Measurements from ENCODE around the gene PHF3. TPM values are rescaled to one million over a fixed set of nuclear protein-coding genes. Genes with fewer than 3 reads are reported as not detected.

PHF3 gene
- total and polyA plus RNA-seq, 2 donors (not counting 1 experiment from before 2014, with no cell fraction given) = 13.5 to 111 TPM

GRCh38 chr6:63624091-63624490 is 11.5 kb upstream of the PHF3 start:
- H4K20me1 ChIP-seq (ENCODE audit: control insufficient read depth, insufficient read depth, low read length, poor library complexity, severe bottlenecking) = no peaks in the 10 kb centered on the region
- intact Hi-C loops (cut with micrococcal nuclease) = no loop called here
- H3K79me2 ChIP-seq (ENCODE audit: control insufficient read depth, insufficient read depth, low read length) = no peaks in the 10 kb centered on the region
- ATAC-seq (ENCODE audit: low read depth) = no peak
- H3K9me3 ChIP-seq (ENCODE audit: control extremely low read depth in 1 of 3, control insufficient read depth in 2 of 3, insufficient read depth in 1 of 3, low read length in 2 of 3) = no peaks in the 10 kb centered on the region
- H3K4me1 ChIP-seq (ENCODE audit: control insufficient read depth in 2 of 2, insufficient read depth in 2 of 2, low read length in 2 of 2) = no peaks in the 10 kb centered on the region
- H3K27me3 ChIP-seq (replicated peaks in 1 of 4; ENCODE audit: control extremely low read depth in 1 of 4, control insufficient read depth in 3 of 4, insufficient read depth in 4 of 4, low read length in 3 of 4) = peaks cover 0 to 10% (median 2%) of the 10 kb centered on the region in 4 experiments
- POLR2A ChIA-PET = no interaction called here
- H3K9me3 Mint-ChIP-seq (ENCODE audit: insufficient read depth) = no peaks in the 10 kb centered on the region
- H3K36me3 ChIP-seq (replicated peaks in 1 of 2; ENCODE audit: control extremely low read depth in 1 of 2, control insufficient read depth in 1 of 2, extremely low read depth in 1 of 2, insufficient read depth in 2 of 2, low read length in 1 of 2) = no peaks in the 10 kb centered on the region
- H3K9ac ChIP-seq (ENCODE audit: low read length) = no peak overlapping the region
- no peaks in the 10 kb centered on the region for H3K4me1 Mint-ChIP-seq
- H2AFZ ChIP-seq (ENCODE audit: insufficient read depth, low read depth, low read length, poor library complexity, severe bottlenecking) = no peak overlapping the region
- no peak for DNase-seq
- no peak overlapping the region for H3K4me3 Mint-ChIP-seq
- H3K4me3 ChIP-seq (ENCODE audit: control extremely low read depth in 1 of 5, extremely low read depth in 1 of 5, insufficient read depth in 1 of 5, low read depth in 2 of 5, low read length in 4 of 5) = no peak overlapping the region
- no peak overlapping the region for H3K27ac ChIP-seq (ENCODE audit: low read length in 2 of 2)
- no peak overlapping the region for H3K27ac Mint-ChIP-seq
- peaks cover 21% of the 10 kb centered on the region for H3K27me3 Mint-ChIP-seq
- CTCF ChIA-PET = no interaction called here
- 100% methylated on average over 1 of the region's 2 CpGs for WGBS (ENCODE audit: insufficient coverage)
- H3K4me2 ChIP-seq (replicated peaks; ENCODE audit: low read depth, low read length, poor library complexity, severe bottlenecking) = no peak overlapping the region
- TF ChIP-seq CTCF (IDR thresholded peaks at IDR 0.05) (no peak), EZH2 (IDR thresholded peaks at IDR 0.05; ENCODE audit: borderline replicate concordance, insufficient read depth, low read depth, low read length, poor library complexity, severe bottlenecking) (no peak)

- no peaks in the 10 kb centered on the region for H3K27me3 ChIP-seq (replicated peaks in 1 of 4; ENCODE audit: control extremely low read depth in 1 of 4, control insufficient read depth in 3 of 4, insufficient read depth in 4 of 4, low read length in 3 of 4)
- intact Hi-C loops (cut with micrococcal nuclease) = no loop called here
- CTCF ChIA-PET = no interaction called here
Measured at GRCh38 chr6:63630466-63630865, 5.1 kb upstream of the PHF3 start.

More at GRCh38 chr6:63630466-63630865, 5.1 kb upstream of the PHF3 start:
- peaks cover 6% of the 10 kb centered on the region for H3K27me3 Mint-ChIP-seq
- H3K27ac Mint-ChIP-seq = no peak overlapping the region
- WGBS (ENCODE audit: insufficient coverage) = no CpG with 5 or more reads among the region's 1 CpG
- no peak overlapping the region for H3K9ac ChIP-seq (ENCODE audit: low read length)
- no peaks in the 10 kb centered on the region for H4K20me1 ChIP-seq (ENCODE audit: control insufficient read depth, insufficient read depth, low read length, poor library complexity, severe bottlenecking)
- POLR2A ChIA-PET = no interaction called here
- no peaks in the 10 kb centered on the region for H3K9me3 ChIP-seq (ENCODE audit: control extremely low read depth in 1 of 3, control insufficient read depth in 2 of 3, insufficient read depth in 1 of 3, low read length in 2 of 3)
- no peak overlapping the region for H2AFZ ChIP-seq (ENCODE audit: insufficient read depth, low read depth, low read length, poor library complexity, severe bottlenecking)
- H3K36me3 ChIP-seq (replicated peaks in 1 of 2; ENCODE audit: control extremely low read depth in 1 of 2, control insufficient read depth in 1 of 2, extremely low read depth in 1 of 2, insufficient read depth in 2 of 2, low read length in 1 of 2) = no peaks in the 10 kb centered on the region
- peaks cover 10% of the 10 kb centered on the region for H3K4me1 Mint-ChIP-seq
- no peak overlapping the region for H3K4me3 ChIP-seq (ENCODE audit: control extremely low read depth in 1 of 5, extremely low read depth in 1 of 5, insufficient read depth in 1 of 5, low read depth in 2 of 5, low read length in 4 of 5)
- TF ChIP-seq CTCF (IDR thresholded peaks at IDR 0.05) (no peak), EZH2 (IDR thresholded peaks at IDR 0.05; ENCODE audit: borderline replicate concordance, insufficient read depth, low read depth, low read length, poor library complexity, severe bottlenecking) (no peak)
- no peak for DNase-seq
- peaks cover 6 to 8% of the 10 kb centered on the region in 2 donors for H3K4me1 ChIP-seq (ENCODE audit: control insufficient read depth in 2 of 2, insufficient read depth in 2 of 2, low read length in 2 of 2)
- peaks cover 7% of the 10 kb centered on the region for H3K79me2 ChIP-seq (ENCODE audit: control insufficient read depth, insufficient read depth, low read length)
- no peaks in the 10 kb centered on the region for H3K9me3 Mint-ChIP-seq (ENCODE audit: insufficient read depth)
- H3K4me2 ChIP-seq (replicated peaks; ENCODE audit: low read depth, low read length, poor library complexity, severe bottlenecking) = no peak overlapping the region
- H3K27ac ChIP-seq (ENCODE audit: low read length in 2 of 2) = no peak overlapping the region
- ATAC-seq (ENCODE audit: low read depth) = no peak
- H3K4me3 Mint-ChIP-seq = no peak overlapping the region
